Adrenal gland (tissue), 12 donors: ENCODE data around the gene PJVK. TPM values are rescaled to one million over a fixed set of nuclear protein-coding genes. Genes with fewer than 3 reads are reported as not detected.
A peak's percentile ranks its signal among the peaks of the same experiment; 100 is the strongest.

Experiments used
- DNase-seq, 7 donors: peaks; one replicate each; pipeline ENCODE4 v3.0.0-alpha.2; 2019 to 2020
- H3K27ac ChIP-seq, 5 donors: fragments of 200-600 bp; sonication (generic) in 4 of 5; 1 replicate in 3 of 5; 2 replicates in 2 of 5; pipeline versions ENCODE4 v1.5.1 to v1.8.0; 2016 to 2020; ENCODE audit warnings: mild to moderate bottlenecking in 1 of 5
- H3K27me3 ChIP-seq: fragments of 200-600 bp; 2 replicates; pipeline ENCODE4 v1.8.0; 2021
- H3K36me3 ChIP-seq, 2 donors: fragments of 200-600 bp; replicated peaks in 1 of 2; 1 replicate in 1 of 2; 2 replicates in 1 of 2; pipeline versions ENCODE4 v1.5.1 to v1.8.0; 2018 to 2022
- H3K4me1 ChIP-seq, 2 donors: fragments of 200-600 bp; replicated peaks in 1 of 2; 1 replicate in 1 of 2; 2 replicates in 1 of 2; pipeline versions ENCODE4 v1.5.1 to v1.8.0; 2018 to 2021
- H3K4me3 ChIP-seq, 4 donors: fragments of 200-600 bp; sonication (generic) in 3 of 4; one replicate each; pipeline ENCODE4 v1.5.1; 2016 to 2018
- H3K9me3 ChIP-seq, 3 donors: fragments of 200-600 bp; sonication (generic) in 1 of 3; replicated peaks in 1 of 3; 1 replicate in 2 of 3; 2 replicates in 1 of 3; pipeline versions ENCODE4 v1.5.1 to v1.8.0; 2016 to 2021
- CTCF ChIP-seq, 6 experiments: fragments of 450-650 bp in 4 of 6; fragments of 200-600 bp in 2 of 6; sonication (generic) in 1 of 6; IDR thresholded peaks; 1 replicate in 5 of 6; 2 replicates in 1 of 6; pipeline versions ENCODE4 v1.5.1 to v1.8.0; 2016 to 2021; ENCODE audit warnings: antibody characterized with exemption in 6 of 6, mild to moderate bottlenecking in 2 of 6, moderate library complexity in 1 of 6
- POLR2A ChIP-seq, 2 donors: fragments of 450-650 bp; IDR thresholded peaks; one replicate each; pipeline ENCODE4 v1.6.1; 2017; ENCODE audit warnings: antibody characterized with exemption in 2 of 2, mild to moderate bottlenecking in 2 of 2, moderate library complexity in 1 of 2
- WGBS, 4 donors: extraction: QIAGEN DNeasy Blood & Tissue Kit in 2 of 4; methylation state at CpG; one replicate each; pipeline versions ENCODE4 v1.1.5 to v1.1.7; 2013 to 2017; 5-methylcytosine and 5-hydroxymethylcytosine counted together
- intact Hi-C, 2 donors: fragments of 100-400 bp; cut with DNase I; formaldehyde crosslinking; loops; one replicate each; pipeline versions ENCODE4 v1.14.1 to v1.15.0; 2022 to 2023
- polyA plus RNA-seq, 3 donors: library from polyadenylated mRNA; stranded (reverse); fragments of 200-250 nt in 2 of 3; fragments of 350-450 nt in 1 of 3; fragmentation: Illumina TruSeq in 1 of 3; extraction: RNeasy Lipid Tissue Mini Kit (QIAGEN cat#74804) in 1 of 3; gene quantifications; one replicate each; pipeline ENCODE4 v1.2.3, GENCODE V29; 2013 to 2014
- total RNA-seq, 9 donors: library from RNA; depleted of rRNA in 4 of 9; stranded (reverse); fragments of >200 nt in 4 of 9; fragments of 120-200 nt in 1 of 9; fragmentation: NEBNext Ultra II Directional in 1 of 9; extraction: Animal tissue kit (Norgen Biotek cat#: 25700) in 1 of 9; gene quantifications; one replicate each; pipeline versions ENCODE4 v1.1.0 to v1.2.4, GENCODE V29; 2013 to 2023
- donor health status: healthy with polysubstance abuse.
- donor health status: Bipolar disorder and iron deficiency.
- donor health status: DM: yes; HTN: yes; CAD: no.
- donor health status: DM: no; HTN: no; CAD: no.
- donor health status: DM: no; HTN: no; CAD: no.
- donor health status: DM: yes; HTN: yes; CAD: no.

Gene PJVK
- total and polyA plus RNA-seq, 12 donors = 0.70 to 19.6 (median 3.6) TPM; not detected in 1

GRCh38 chr2:178425255-178425827 is 25.8 kb upstream of the PJVK start:
- WGBS, 4 donors = 84 to 87% (median 86%) methylated on average over 4 of the region's 4 CpGs
- DNase-seq = no peak
- H3K36me3 ChIP-seq = peaks cover 0 to 4% of the 10 kb centered on the region in 2 donors

GRCh38 chr2:178426388-178426787 is 24.8 kb upstream of the PJVK start:
- intact Hi-C loops = no loop called here
- no peak for DNase-seq
- Histone ChIP-seq H3K27me3 (no peaks in the 10 kb centered on the region), H3K4me3 (no peak overlapping the region), H3K36me3 (peaks cover 0 to 9% of the 10 kb centered on the region in 2 donors), H3K4me1 (no peaks in the 10 kb centered on the region), H3K9me3 (peaks cover 0 to 7% (median 0%) of the 10 kb centered on the region in 3 donors), H3K27ac (no peak overlapping the region)
- WGBS, 4 donors = 92 to 100% (median 95%) methylated on average over 3 of the region's 3 CpGs
- no peak for TF ChIP-seq CTCF (IDR thresholded peaks at IDR 0.05)
- no peak for TF ChIP-seq POLR2A (IDR thresholded peaks at IDR 0.05)

More at GRCh38 chr2:178425255-178425827, 25.8 kb upstream of the PJVK start:
- intact Hi-C loops = no loop called here
- no peaks in the 10 kb centered on the region for H3K4me1 ChIP-seq
- no peaks in the 10 kb centered on the region for H3K27me3 ChIP-seq
- peaks cover 0 to 7% (median 0%) of the 10 kb centered on the region in 3 donors for H3K9me3 ChIP-seq
- H3K4me3 ChIP-seq = no peak overlapping the region
- TF ChIP-seq POLR2A (IDR thresholded peaks at IDR 0.05) (no peak), CTCF (IDR thresholded peaks at IDR 0.05) (no peak)
- H3K27ac ChIP-seq = no peak overlapping the region

GRCh38 chr2:178427458-178427857 is 23.7 kb upstream of the PJVK start:
- H3K27ac ChIP-seq = no peak overlapping the region
- H3K4me1 ChIP-seq = no peaks in the 10 kb centered on the region
- no peak for DNase-seq
- WGBS, 4 donors = 87 to 93% (median 90%) methylated on average over 2 of the region's 2 CpGs
- H3K27me3 ChIP-seq = no peaks in the 10 kb centered on the region
- intact Hi-C loops = no loop called here
- H3K36me3 ChIP-seq = peaks cover 0 to 20% of the 10 kb centered on the region in 2 donors
- TF ChIP-seq POLR2A (IDR thresholded peaks at IDR 0.05) (no peak), CTCF (IDR thresholded peaks at IDR 0.05) (no peak)
- H3K9me3 ChIP-seq = peaks cover 0 to 7% (median 0%) of the 10 kb centered on the region in 3 donors
- H3K4me3 ChIP-seq = no peak overlapping the region

GRCh38 chr2:178428396-178428806 is 22.8 kb upstream of the PJVK start:
- no peak overlapping the region for H3K27ac ChIP-seq
- no peaks in the 10 kb centered on the region for H3K4me1 ChIP-seq
- peaks cover 0 to 27% of the 10 kb centered on the region in 2 donors for H3K36me3 ChIP-seq
- no peak overlapping the region for H3K4me3 ChIP-seq
- intact Hi-C loops = no loop called here
- peak in 1 of 7 donors; percentile 9 for DNase-seq
- WGBS, 4 donors = 80 to 89% (median 84%) methylated on average over 1 of the region's 1 CpG
- H3K27me3 ChIP-seq = no peaks in the 10 kb centered on the region
- TF ChIP-seq POLR2A (IDR thresholded peaks at IDR 0.05) (no peak), CTCF (IDR thresholded peaks at IDR 0.05) (no peak)
- H3K9me3 ChIP-seq = peaks cover 0 to 7% (median 0%) of the 10 kb centered on the region in 3 donors
